Uterus (tissue), 4 donors: ENCODE results near the gene SLC16A9. TPM values are rescaled to one million over a fixed set of nuclear protein-coding genes. Genes with fewer than 3 reads are reported as not detected.

Source experiments
- DNase-seq, 2 donors: peaks; one replicate each; pipeline ENCODE4 v3.0.0-alpha.2; 2019 to 2020
- H3K27ac ChIP-seq, 2 donors: fragments of 200-600 bp; sonication (generic); 1 replicate in 1 of 2; 2 replicates in 1 of 2; pipeline ENCODE4 v1.5.1; 2016 to 2018
- H3K27me3 ChIP-seq, 2 donors: fragments of 200-600 bp; sonication (generic); one replicate each; pipeline ENCODE4 v1.5.1; 2018 to 2019; ENCODE audit warnings: control low read depth in 1 of 2
- H3K36me3 ChIP-seq, 2 donors: fragments of 200-600 bp; sonication (generic); one replicate each; pipeline ENCODE4 v1.5.1; 2019; ENCODE audit warnings: control low read depth in 1 of 2
- H3K4me1 ChIP-seq, 2 donors: fragments of 200-600 bp; sonication (generic); one replicate each; pipeline ENCODE4 v1.5.1; 2018 to 2019; ENCODE audit warnings: control low read depth in 1 of 2
- H3K4me3 ChIP-seq, 2 donors: fragments of 200-600 bp; sonication (generic); 1 replicate in 1 of 2; 2 replicates in 1 of 2; pipeline ENCODE4 v1.5.1; 2018 to 2019; ENCODE audit warnings: mild to moderate bottlenecking in 1 of 2
- H3K9me3 ChIP-seq, 2 donors: fragments of 200-600 bp; sonication (generic); one replicate each; pipeline ENCODE4 v1.5.1; 2019; ENCODE audit warnings: control low read depth in 1 of 2
- CTCF ChIP-seq, 4 experiments: fragments of 200-600 bp in 2 of 4; fragments of 450-650 bp in 2 of 4; sonication (generic) in 2 of 4; IDR thresholded peaks; one replicate each; pipeline ENCODE4 v1.5.1; 2016 to 2019; ENCODE audit warnings: antibody characterized with exemption in 4 of 4, mild to moderate bottlenecking in 2 of 4, moderate library complexity in 1 of 4
- POLR2A ChIP-seq, 2 donors: fragments of 450-650 bp; IDR thresholded peaks; one replicate each; pipeline ENCODE4 v1.6.1; 2016; ENCODE audit warnings: antibody characterized with exemption in 2 of 2, mild to moderate bottlenecking in 1 of 2, moderate library complexity in 1 of 2
- intact Hi-C: fragments of 100-400 bp; cut with DNase I; formaldehyde crosslinking; loops from one replicate; pipeline ENCODE4 v1.15.1; 2023; ENCODE audit warnings: low total_unique reads
- total RNA-seq, 4 donors: library from RNA; depleted of rRNA in 3 of 4; stranded (reverse); fragments of >200 nt in 3 of 4; gene quantifications; one replicate each; pipeline versions ENCODE4 v1.1.0 to v1.2.4, GENCODE V29; 2014 to 2023
- donor health status: DM: yes; HTN: yes; CAD: no.

The SLC16A9 gene
- total RNA-seq, 4 donors from 2014 or later, result 10.5 to 63.0 (median 15.9) TPM

GRCh38 chr10:59724098-59724938, 14.7 kb upstream of the SLC16A9 start:
- no peak for TF ChIP-seq CTCF (IDR thresholded peaks at IDR 0.05)
- no peak for TF ChIP-seq POLR2A (IDR thresholded peaks at IDR 0.05)
- Histone ChIP-seq H3K9me3 (no peaks in the 10 kb centered on the region), H3K36me3 (no peaks in the 10 kb centered on the region), H3K4me3 (no peak overlapping the region), H3K27ac (no peak overlapping the region), H3K4me1 (no peaks in the 10 kb centered on the region), H3K27me3 (no peaks in the 10 kb centered on the region)
- intact Hi-C loops, result no loop called here
- DNase-seq, result no peak

- no peaks in the 10 kb centered on the region for H3K36me3 ChIP-seq
- TF ChIP-seq CTCF (IDR thresholded peaks at IDR 0.05), result no peak
- TF ChIP-seq POLR2A (IDR thresholded peaks at IDR 0.05), result no peak
- H3K4me1 ChIP-seq, result no peaks in the 10 kb centered on the region
- H3K9me3 ChIP-seq, result no peaks in the 10 kb centered on the region
- no peak overlapping the region for H3K27ac ChIP-seq
- intact Hi-C loops, result no loop called here
- H3K4me3 ChIP-seq, result no peak overlapping the region
- no peaks in the 10 kb centered on the region for H3K27me3 ChIP-seq
- DNase-seq, result no peak
These were observed 10.7 kb upstream of the SLC16A9 start for GRCh38 chr10:59720377-59720776.

- Histone ChIP-seq H3K9me3 (no peaks in the 10 kb centered on the region), H3K27ac (no peak overlapping the region), H3K4me3 (no peak overlapping the region), H3K27me3 (no peaks in the 10 kb centered on the region), H3K4me1 (no peaks in the 10 kb centered on the region), H3K36me3 (no peaks in the 10 kb centered on the region)
- DNase-seq, result no peak
- TF ChIP-seq CTCF (IDR thresholded peaks at IDR 0.05) (no peak), POLR2A (IDR thresholded peaks at IDR 0.05) (no peak)
- intact Hi-C loops, result no loop called here
These were observed 9.7 kb upstream of the SLC16A9 start for GRCh38 chr10:59719374-59719773.

- H3K36me3 ChIP-seq, result no peaks in the 10 kb centered on the region
- no peaks in the 10 kb centered on the region for H3K4me1 ChIP-seq
- no peaks in the 10 kb centered on the region for H3K27me3 ChIP-seq
- H3K9me3 ChIP-seq, result no peaks in the 10 kb centered on the region
- DNase-seq, result no peak
- H3K4me3 ChIP-seq, result no peak overlapping the region
- no peak for TF ChIP-seq CTCF (IDR thresholded peaks at IDR 0.05)
- no peak for TF ChIP-seq POLR2A (IDR thresholded peaks at IDR 0.05)
- H3K27ac ChIP-seq, result no peak overlapping the region
- intact Hi-C loops, result no loop called here
These were observed 8.6 kb upstream of the SLC16A9 start for GRCh38 chr10:59718257-59718656.

- intact Hi-C loops, result no loop called here
- peak overlapping the region in 1 of 2 donors; percentile 12 for H3K27ac ChIP-seq
- no peaks in the 10 kb centered on the region for H3K27me3 ChIP-seq
- no peak overlapping the region for H3K4me3 ChIP-seq
- H3K36me3 ChIP-seq, result no peaks in the 10 kb centered on the region
- H3K4me1 ChIP-seq, result peaks cover 0 to 7% of the 10 kb centered on the region in 2 donors
- TF ChIP-seq POLR2A (IDR thresholded peaks at IDR 0.05) (no peak), CTCF (IDR thresholded peaks at IDR 0.05) (no peak)
- DNase-seq, result no peak
- no peaks in the 10 kb centered on the region for H3K9me3 ChIP-seq
These were observed 3.7 kb upstream of the SLC16A9 start for GRCh38 chr10:59713196-59713821.
